Ovary (tissue), 3 donors: Measurements from ENCODE around the gene KCNIP4.

Experiments
- CTCF ChIP-seq, 3 donors: fragments of 450-650 bp in 2 of 3; fragments of 200-600 bp in 1 of 3; IDR thresholded peaks; one replicate each; pipeline versions ENCODE4 v1.5.1 to v1.8.0; 2016 to 2022; ENCODE audit warnings: antibody characterized with exemption in 3 of 3, mild to moderate bottlenecking in 1 of 3
- EP300 ChIP-seq: sonication (generic); formaldehyde crosslinking; IDR thresholded peaks from one replicate; pipeline ENCODE4 v1.6.1; 2017; ENCODE audit warnings: antibody characterized with exemption
- POLR2A ChIP-seq: fragments of 450-650 bp; IDR thresholded peaks from one replicate; pipeline ENCODE4 v1.6.1; 2017; ENCODE audit warnings: antibody characterized with exemption, mild to moderate bottlenecking, moderate library complexity
- donor health status: DM: no; HTN: no; CAD: no.

GRCh38 chr4:20983763-20984575 is 964.6 kb downstream of the KCNIP4 start:
- no peak for TF ChIP-seq POLR2A
- no peak for TF ChIP-seq CTCF (IDR thresholded peaks at IDR 0.05)
- no peak for TF ChIP-seq EP300
